Body of pancreas (tissue), 4 donors: ENCODE results near the gene MAP3K2.

Experiments used
- POLR2A ChIP-seq, 3 donors: fragments of 450-650 bp; IDR thresholded peaks; one replicate each; pipeline ENCODE4 v1.6.1; 2016; ENCODE audit warnings: antibody characterized with exemption in 3 of 3, mild to moderate bottlenecking in 2 of 3
- TF ChIP-seq, protein P1 (sequence below), 7 experiments: fragments of 450-650 bp in 4 of 7; fragments of 200-600 bp in 3 of 7; sonication (generic) in 3 of 7; IDR thresholded peaks; one replicate each; pipeline ENCODE4 v1.5.1; 2016 to 2019; ENCODE audit warnings: antibody characterized with exemption in 7 of 7

DNA sequence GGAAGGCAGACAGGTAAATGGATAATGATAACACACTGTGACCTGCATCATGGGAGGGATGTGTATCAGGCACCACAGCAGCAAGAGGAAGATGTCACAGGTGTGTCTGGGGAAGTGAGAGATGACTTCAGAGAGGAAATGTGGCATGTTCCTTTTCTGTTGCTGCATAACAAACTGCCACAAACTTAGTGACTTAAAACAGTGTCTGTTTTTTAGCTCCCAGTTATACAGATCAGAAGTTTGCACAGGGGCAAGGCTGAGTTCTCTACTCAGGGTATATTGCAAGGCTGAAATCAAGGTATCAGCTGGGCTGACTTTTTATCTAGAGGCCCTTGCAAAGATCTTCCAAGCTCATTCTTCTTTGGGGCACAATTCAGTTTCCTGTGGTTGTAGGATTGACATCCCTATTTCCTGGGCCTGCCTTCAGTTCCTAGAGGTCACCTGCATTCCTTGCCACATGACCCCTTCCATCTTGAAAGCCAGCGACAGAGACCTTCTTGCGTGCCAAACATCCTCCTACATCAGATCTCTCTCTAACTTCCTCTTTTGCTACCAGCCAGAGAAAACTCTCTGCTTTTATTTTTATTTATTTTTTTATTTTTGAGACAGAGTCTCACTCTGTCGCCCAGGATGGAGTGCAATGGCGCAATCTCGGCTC is 2.1 kb upstream of the MAP3K2 start:
- no peak for TF ChIP-seq POLR2A (IDR thresholded peaks at IDR 0.05)
- TF ChIP-seq, protein P1, sequence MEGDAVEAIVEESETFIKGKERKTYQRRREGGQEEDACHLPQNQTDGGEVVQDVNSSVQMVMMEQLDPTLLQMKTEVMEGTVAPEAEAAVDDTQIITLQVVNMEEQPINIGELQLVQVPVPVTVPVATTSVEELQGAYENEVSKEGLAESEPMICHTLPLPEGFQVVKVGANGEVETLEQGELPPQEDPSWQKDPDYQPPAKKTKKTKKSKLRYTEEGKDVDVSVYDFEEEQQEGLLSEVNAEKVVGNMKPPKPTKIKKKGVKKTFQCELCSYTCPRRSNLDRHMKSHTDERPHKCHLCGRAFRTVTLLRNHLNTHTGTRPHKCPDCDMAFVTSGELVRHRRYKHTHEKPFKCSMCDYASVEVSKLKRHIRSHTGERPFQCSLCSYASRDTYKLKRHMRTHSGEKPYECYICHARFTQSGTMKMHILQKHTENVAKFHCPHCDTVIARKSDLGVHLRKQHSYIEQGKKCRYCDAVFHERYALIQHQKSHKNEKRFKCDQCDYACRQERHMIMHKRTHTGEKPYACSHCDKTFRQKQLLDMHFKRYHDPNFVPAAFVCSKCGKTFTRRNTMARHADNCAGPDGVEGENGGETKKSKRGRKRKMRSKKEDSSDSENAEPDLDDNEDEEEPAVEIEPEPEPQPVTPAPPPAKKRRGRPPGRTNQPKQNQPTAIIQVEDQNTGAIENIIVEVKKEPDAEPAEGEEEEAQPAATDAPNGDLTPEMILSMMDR (IDR thresholded peaks at IDR 0.05): no peak
